Mononuclear cell (primary cell): ENCODE measurements around the gene ST6GALNAC6. TPM values are rescaled to one million over a fixed set of nuclear protein-coding genes. Genes with fewer than 3 reads are reported as not detected.

Experiments
- H3K27me3 ChIP-seq: 2 replicates; pipeline ENCODE4 v1.6.0; 2011; ENCODE audit warnings: low read length, control low read depth; ENCODE audit not compliant: insufficient read depth
- H3K4me1 ChIP-seq: 2 replicates; pipeline ENCODE4 v1.5.1; 2011; ENCODE audit warnings: mild to moderate bottlenecking, low read length, control low read depth; ENCODE audit not compliant: insufficient read depth
- H3K4me3 ChIP-seq: 2 replicates; pipeline ENCODE4 v1.5.1; 2011; ENCODE audit warnings: mild to moderate bottlenecking, low read length, moderate library complexity
- H3K9me3 ChIP-seq: 2 replicates; pipeline ENCODE4 v1.5.1; 2011; ENCODE audit warnings: low read depth, mild to moderate bottlenecking, control low read depth, low read length
- total RNA-seq: library from RNA; depleted of rRNA; stranded (reverse); fragments of >200 nt; gene quantifications from one replicate; pipeline ENCODE4 v1.2.3, GENCODE V29; 2012

ST6GALNAC6 gene
- total RNA-seq, 1 donor, result 35.8 TPM

DNA sequence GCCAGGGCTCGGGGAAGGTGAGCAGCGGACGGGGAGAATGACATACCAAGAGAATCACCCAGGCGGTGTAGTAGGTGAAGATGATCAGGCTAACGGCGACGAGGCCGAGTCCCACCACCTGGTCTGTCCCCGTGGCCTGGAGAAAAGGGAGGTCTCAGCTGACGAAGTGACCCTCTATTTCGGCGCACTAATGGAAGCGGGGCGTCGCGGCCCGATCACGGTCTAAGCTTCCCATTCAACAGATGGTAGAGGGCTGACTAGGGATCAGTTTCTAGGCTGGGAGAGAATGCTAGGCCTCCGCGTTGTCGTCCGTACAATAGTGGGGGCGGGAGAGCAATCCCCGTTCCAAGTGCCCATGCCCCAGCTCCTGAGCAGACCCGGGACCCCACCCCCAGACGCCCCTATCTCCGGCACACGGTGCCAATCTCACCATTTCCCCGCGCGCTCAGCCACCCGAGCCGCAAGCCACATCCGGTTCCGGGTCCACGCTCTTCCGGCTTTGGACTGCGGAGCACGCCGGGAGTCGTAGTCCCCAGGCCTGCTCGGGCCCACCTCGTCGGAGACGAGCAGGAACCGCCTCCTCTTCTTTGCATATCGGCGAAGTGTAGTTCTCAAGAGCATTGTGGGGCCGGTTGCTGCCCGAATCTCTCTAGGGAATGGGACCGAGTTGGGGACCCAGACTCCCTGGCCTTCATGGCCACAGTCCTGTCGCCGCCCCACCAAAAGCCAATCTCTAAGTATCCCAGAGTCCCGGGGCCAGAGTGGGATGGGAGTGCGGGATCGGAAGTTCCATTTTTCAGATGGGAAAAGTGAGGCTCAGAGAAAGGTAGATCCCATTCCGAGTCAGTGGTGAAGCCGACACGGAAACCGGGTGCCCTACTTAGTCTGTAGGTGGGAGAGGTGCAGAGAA, 38.2 kb upstream of the ST6GALNAC6 start, which contains the start of gene DPM2:
Gene DPM2, minus strand, starts transcription at position 467 of the 910 bp plus-strand sequence. Its CDS starts 34 bp downstream, at position 433.
- Histone ChIP-seq H3K27me3 (no peaks in the 10 kb centered on the region), H3K9me3 (no peaks in the 10 kb centered on the region), H3K4me3 (peak within 1 kb of the TSS; percentile 61), H3K4me1 (peaks cover 30% of the 10 kb centered on the region)

DNA sequence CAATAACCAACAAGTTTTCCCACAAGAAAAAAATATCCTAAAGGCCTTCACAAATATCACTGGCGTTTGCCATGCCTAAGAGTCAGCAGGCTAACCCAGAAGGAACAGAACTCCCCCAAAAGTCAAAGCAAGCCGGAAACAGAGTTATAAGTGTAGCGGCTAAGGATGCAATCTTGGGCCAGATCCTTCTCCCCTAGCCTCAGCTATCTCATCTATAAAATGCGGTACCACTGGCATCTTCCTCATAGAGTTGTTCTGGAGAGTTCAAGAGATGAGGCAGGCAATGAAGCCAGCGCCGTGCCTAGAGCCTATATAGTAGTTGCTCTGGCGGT, 37.6 kb upstream of the ST6GALNAC6 start:
- Histone ChIP-seq H3K4me1 (peaks cover 30% of the 10 kb centered on the region), H3K9me3 (no peaks in the 10 kb centered on the region), H3K4me3 (peak overlapping the region; percentile 61), H3K27me3 (no peaks in the 10 kb centered on the region)

DNA sequence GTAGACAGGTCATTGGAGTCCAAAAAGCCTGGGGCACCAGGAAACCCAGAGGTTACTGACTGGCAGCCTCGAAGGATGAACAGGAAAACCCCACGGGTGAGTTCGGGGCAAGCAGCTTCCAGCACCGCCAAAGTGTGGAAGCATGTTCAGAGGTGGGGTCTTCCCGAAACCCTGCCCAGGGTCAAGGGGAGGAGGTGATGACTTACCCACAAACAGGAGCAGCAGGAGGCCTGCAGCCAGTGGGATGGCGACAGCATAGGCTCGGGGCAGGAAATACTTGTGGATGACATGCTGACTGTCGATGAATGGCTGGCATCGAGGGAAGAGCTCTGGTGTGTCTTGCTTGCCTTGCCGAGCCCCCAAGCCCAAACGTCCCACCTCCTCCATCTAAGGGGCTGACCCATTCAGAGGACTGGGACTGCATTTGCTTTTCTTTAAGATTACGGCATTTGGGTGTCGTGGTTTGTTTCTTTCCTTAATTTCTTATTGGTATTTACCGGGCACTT, 37.0 kb upstream of the ST6GALNAC6 start:
- no peaks in the 10 kb centered on the region for H3K9me3 ChIP-seq
- peaks cover 32% of the 10 kb centered on the region for H3K4me1 ChIP-seq
- H3K4me3 ChIP-seq, result no peak overlapping the region
- no peaks in the 10 kb centered on the region for H3K27me3 ChIP-seq

DNA sequence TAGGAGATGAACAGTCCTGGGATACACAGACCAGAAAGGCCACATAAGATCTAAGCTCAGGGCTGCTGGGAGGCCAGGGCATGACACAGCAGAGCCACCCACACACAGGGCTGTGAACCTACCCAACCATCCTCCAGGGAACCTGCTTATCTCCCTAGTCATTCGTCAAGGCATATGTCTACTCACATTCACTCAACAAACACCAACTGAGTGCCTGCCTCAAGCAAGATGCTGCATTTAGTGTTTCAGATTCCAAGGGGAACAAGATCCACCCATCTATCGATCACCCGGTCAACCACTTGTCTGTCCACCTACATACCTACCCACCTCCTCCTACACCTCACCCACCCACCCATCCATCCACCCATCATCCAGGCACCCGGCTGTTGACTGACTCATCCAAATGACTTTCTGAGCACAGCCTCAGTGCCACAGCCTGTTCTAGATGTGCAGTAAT, 36.4 kb upstream of the ST6GALNAC6 start:
- Histone ChIP-seq H3K4me1 (peaks cover 38% of the 10 kb centered on the region), H3K9me3 (no peaks in the 10 kb centered on the region), H3K4me3 (no peak overlapping the region), H3K27me3 (no peaks in the 10 kb centered on the region)

DNA sequence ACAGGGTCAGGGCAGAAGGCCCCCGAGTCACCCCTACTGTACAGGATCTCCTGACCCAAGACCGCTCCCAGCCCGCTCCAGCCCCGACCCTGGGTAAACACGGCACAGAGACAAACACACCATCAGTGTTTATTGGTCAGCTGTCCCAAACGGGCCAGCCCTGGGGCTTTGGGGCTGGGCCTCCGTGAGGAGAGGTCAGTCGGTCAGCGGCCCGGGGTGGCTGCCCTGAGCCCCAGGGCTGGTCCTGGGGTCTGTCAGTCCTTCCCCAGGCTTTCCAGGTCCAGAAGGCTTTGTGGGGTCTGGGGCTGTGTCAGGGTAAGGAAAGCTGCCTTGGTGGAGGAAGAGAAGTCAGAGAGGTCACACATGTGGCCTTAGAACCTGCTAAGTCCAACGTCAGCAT, 35.6 kb upstream of the ST6GALNAC6 start:
- no peak overlapping the region for H3K4me3 ChIP-seq
- no peaks in the 10 kb centered on the region for H3K9me3 ChIP-seq
- H3K27me3 ChIP-seq, result peaks cover 3% of the 10 kb centered on the region
- H3K4me1 ChIP-seq, result peaks cover 46% of the 10 kb centered on the region

DNA sequence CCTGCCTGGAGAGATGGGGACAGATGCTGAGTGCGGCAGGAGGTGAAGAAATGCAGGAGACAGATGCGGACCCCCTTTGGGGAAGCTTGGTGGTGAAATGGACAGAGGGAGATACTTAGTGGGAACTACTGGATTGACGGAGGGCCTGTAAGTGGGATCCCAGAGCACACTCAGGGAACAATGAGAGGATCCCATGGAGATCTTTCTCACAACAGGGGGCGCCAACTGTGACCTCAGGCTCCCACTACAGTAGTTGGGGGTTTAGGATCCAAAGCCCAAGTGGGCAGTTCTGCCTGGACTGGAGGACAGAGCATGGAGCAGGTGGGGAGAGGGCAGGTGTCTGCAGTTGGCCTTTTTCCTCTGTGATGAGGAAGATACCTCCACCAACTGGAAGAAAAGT, 34.8 kb upstream of the ST6GALNAC6 start:
- Histone ChIP-seq H3K9me3 (no peaks in the 10 kb centered on the region), H3K27me3 (peaks cover 10% of the 10 kb centered on the region), H3K4me1 (peaks cover 47% of the 10 kb centered on the region), H3K4me3 (no peak overlapping the region)

DNA sequence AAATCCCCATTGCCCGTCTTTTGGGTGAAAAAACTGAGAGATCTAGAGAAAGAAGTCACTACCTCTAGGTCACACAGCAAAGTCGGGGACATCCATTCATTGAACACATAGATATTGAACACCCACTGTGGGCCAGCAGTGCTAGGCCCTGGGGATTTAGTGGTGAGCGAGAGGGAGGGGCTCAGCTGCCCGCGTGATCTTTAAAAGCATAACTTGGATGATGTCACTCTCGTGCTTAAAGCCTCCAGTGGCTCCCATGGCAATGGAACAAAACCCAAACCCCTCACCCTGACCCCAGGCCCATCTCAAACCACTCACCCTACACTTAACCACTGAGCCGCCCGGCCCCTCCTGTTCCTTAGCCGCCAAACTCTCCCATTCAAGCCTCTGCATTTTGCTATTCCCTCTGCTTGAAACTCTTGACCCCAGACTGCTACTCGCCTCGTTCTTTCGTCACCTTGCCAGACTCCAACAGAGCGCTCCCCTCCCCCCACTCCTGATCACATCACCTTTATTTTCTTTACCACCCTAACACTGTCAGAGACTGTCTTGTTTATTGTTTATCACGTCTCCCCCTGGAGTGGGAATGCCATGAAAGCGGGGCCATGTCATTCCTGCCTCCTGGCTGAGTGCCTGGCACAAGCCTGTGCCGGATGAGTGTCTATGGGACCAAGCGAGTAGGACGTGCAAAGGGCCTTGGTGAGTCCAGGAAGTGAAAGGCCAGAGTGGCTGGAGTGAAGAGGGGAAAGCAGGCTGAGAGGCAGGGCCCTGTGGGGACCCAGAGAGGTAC, 31.9 kb upstream of the ST6GALNAC6 start:
- peaks cover 46% of the 10 kb centered on the region for H3K4me1 ChIP-seq
- no peaks in the 10 kb centered on the region for H3K9me3 ChIP-seq
- H3K4me3 ChIP-seq, result peak overlapping the region; percentile 33
- H3K27me3 ChIP-seq, result peaks cover 34% of the 10 kb centered on the region

DNA sequence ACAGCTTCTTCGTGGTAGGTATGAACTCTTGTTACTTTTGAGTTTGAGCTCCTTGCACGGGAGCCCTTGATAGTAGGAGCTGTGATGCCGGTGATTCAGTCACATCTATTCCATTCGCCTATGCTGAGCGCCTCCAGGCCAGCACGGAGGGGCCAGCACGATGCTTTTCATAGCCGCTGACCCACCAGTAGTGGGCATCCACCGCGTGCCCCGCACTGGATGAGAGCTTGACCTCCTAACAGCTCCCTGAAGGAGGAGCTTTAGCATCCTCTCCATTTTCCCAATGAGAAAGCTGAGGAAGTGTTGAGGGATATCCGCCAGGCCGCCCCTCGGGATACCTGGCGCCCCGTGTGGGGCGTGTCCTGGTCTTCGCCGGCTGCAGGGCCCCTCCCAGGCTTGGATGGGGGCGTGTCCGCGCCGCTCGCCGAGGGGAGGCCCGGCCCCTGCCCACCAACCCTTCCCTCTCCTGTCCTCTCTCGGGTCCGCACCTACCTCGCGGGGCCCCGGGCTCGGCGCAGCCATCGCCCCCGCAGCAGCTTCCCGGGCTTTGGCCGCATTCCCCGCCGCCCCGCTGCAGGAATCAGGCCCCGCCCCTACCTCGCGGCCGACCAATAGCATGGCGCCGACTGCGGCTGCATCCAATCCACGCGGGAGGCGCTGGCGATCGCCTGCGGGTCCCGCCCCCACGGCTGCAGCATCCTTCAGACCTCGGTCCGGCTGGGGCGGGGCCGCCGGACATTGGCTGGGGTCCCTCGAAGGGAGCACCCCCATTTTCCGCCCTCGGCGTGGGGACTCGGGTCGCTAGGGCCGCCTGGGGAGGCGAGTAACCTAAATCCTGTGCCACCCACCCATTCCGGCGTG, 31.1 kb upstream of the ST6GALNAC6 start, which contains the start of gene PIP5KL1:
Gene PIP5KL1, minus strand, starts transcription at position 547 of the 861 bp plus-strand sequence. Its CDS starts 25 bp downstream, at position 522.
- Histone ChIP-seq H3K27me3 (peaks cover 40% of the 10 kb centered on the region), H3K4me1 (peaks cover 37% of the 10 kb centered on the region), H3K4me3 (peak within 1 kb of the TSS; percentile 33), H3K9me3 (no peaks in the 10 kb centered on the region)

DNA sequence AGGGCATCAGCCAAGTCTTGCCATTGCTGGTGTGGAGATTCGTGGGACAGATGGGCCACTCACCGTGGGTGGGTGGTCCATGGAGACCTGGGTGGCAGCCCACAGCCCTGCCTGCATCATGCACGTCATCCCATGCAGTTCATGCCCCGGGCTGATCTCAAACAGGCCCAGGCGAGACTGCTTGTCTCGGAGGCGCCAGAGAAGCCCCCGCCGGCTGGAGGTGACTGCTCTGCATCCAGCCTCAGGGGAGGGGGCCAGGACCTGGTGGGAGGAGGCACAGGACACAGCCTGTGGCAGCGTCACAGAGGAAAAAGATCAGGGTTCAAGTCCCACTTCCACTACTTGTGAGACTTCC, 30.2 kb upstream of the ST6GALNAC6 start:
- H3K4me3 ChIP-seq, result no peak overlapping the region
- peaks cover 33% of the 10 kb centered on the region for H3K4me1 ChIP-seq
- H3K9me3 ChIP-seq, result no peaks in the 10 kb centered on the region
- H3K27me3 ChIP-seq, result peaks cover 40% of the 10 kb centered on the region

DNA sequence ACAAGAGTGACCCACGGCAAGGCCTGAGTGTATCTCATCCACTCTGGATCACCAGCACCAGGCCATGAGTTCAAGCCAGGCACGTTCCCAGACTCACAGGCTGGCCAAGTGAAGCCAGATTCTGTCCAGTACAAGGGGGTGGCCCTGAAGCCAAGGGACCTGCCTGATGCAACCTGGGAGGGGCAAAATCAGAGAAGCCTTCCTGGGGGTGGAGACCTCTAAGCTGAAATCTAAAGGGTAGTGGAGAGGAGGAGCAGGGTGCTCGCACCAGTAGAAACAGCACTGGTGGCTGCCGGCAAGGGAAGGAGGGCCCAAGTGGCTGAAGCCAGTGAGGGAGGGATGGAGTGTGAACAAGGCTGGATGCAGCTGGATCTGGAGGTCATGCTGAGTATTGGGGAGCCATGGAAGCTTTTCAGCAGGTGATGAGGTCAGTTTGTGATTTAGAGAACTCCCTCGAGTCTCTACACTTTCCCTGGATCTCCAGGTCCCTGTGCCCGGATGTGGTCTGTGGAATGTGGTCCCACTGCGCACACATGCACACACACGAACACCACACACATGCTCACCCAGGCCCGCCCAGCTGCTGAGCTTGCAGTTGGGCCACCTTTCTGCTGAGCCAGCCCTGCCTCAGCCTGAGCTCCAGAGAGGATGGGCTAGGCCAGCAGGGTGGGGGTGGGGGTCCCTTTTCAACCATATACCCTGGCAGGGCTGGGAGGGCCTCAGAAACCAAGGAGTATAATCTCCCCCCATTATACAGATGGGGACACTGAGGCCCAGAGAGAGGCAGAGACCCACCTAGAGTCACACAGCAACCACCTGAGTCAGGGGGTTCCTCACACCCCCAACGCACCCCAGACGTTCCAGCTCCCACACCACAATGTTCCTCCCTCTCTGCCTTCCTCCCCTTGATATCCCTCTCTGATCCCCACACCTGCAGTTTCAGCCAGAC, 29.5 kb upstream of the ST6GALNAC6 start:
- Histone ChIP-seq H3K4me3 (no peak overlapping the region), H3K4me1 (peaks cover 33% of the 10 kb centered on the region), H3K9me3 (no peaks in the 10 kb centered on the region), H3K27me3 (peaks cover 40% of the 10 kb centered on the region)

DNA sequence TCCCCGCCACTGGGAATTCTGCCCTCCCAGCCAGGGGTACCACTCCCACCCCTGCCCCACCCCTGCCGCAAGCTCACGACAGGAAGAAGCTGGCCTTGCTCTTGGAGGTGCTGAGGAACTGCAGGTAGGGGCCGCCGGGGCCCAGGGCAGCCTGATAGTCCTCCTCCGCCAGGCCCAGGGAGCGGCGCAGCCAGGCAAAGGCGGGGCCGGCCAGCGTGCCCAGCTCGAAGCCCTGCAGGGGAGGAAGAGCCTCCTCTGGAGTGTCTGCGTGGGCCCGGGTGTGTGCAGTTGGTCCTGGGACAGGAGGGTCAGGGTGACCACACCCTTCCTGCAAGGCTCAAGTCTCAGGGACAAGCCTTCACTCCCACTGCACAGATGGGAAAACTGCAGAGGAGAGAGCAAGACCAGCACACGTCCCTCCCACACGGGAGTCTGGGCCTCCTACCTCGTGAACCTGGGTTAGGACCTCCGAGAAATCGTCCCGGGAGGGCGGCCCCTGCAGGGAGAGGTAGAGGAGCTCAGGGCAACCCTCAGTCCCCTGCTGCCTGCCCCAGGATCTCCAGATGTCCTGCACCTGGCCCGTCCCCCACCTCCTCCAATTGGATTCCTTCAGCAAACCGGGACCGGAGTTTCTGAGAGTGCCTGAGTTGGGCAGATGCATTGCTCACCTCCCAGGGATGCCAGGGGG, 28.7 kb upstream of the ST6GALNAC6 start:
- H3K9me3 ChIP-seq, result no peaks in the 10 kb centered on the region
- peaks cover 40% of the 10 kb centered on the region for H3K27me3 ChIP-seq
- no peak overlapping the region for H3K4me3 ChIP-seq
- peaks cover 33% of the 10 kb centered on the region for H3K4me1 ChIP-seq

DNA sequence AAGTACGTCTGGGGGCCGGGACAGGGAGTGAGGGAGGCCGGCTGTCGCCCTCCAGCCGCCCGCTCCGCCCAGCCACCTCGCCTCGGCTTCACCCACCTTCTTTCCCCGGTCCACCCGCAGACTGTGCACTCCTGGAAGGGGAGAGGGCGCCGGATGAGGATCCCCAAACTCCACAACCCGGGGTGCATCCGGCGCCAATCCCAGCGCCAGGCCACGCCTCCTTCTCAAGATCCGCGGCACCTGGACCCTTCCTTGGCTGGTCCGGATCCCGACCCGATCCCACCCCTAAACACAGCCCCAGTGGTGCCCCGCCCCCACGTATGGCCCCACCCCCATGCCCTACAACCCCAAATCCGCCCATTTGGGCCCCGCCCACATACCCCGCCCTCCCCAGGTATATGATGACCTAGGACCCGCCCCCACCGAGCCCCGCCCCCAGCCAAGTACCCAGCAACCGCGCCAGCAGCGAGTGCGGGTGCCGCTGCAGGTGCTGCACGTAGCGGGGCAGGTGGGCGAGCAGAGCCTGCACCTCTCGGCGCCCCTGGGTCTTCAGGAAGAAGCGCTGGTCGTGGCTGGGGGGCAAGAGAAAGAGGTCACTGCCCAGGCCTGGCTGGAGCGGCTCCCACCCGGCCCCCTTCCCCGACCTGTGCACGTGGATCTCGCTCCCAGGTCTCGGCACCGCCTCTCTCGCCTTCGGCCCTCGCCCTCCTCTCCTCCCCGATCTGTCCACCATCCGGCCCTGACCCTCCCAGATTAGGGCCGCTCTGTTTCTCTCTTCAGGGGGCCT, 28.0 kb upstream of the ST6GALNAC6 start:
- no peak overlapping the region for H3K4me3 ChIP-seq
- H3K9me3 ChIP-seq, result no peaks in the 10 kb centered on the region
- peaks cover 33% of the 10 kb centered on the region for H3K4me1 ChIP-seq
- H3K27me3 ChIP-seq, result peaks cover 40% of the 10 kb centered on the region

DNA sequence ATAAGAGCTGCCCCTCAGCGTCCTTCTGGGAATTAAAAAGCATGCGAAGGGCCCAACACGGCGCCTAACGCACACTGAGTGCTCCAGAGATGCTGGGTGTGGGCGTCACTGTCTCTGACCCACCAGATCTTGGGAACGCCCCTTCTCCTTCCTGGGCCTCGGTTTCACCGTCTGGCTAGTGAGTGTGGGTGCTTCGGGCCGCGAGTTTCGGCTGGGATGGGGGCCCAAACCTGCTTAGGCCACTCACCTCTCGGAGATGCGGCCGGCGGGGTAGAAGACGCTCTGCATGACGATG, 27.4 kb upstream of the ST6GALNAC6 start:
- Histone ChIP-seq H3K27me3 (peaks cover 40% of the 10 kb centered on the region), H3K4me1 (peaks cover 34% of the 10 kb centered on the region), H3K9me3 (no peaks in the 10 kb centered on the region), H3K4me3 (no peak overlapping the region)
